CD4-positive, alpha-beta T cell treated with Interleukin-15 for 1 hour (primary cell): ENCODE data around the gene TNRC6C.
A peak's percentile ranks its signal among the peaks of the same experiment; 100 is the strongest.
"Not testable (repeated sequence)": the region's sequence is repeated elsewhere in the genome, so short reads cannot be mapped to it uniquely, and the experiment has no call there.

ENCODE experiments used
- DNase-seq: peaks from one replicate; pipeline ENCODE4 v3.0.0-alpha.2; 2020

Gene TNRC6C

DNA sequence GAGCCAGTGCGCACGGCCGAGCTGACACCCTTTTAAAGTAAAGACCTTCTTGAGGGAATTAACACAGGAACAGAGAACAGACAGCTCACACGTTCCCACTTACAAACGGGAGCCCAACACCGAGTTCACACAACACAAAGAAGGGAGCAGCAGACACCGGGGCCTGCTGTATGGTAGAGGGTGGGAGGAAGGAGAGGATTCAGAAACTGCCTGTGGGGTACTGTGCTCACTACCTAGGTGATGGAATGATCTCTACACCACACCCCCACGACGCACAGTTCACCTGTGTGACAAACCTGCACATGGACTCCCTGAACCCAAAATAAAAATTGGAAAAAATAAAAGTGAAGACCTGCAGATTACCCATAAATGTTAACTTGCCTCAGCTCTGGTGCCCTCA is 137.6 kb downstream of the TNRC6C start:
- DNase-seq, result no peak

DNA sequence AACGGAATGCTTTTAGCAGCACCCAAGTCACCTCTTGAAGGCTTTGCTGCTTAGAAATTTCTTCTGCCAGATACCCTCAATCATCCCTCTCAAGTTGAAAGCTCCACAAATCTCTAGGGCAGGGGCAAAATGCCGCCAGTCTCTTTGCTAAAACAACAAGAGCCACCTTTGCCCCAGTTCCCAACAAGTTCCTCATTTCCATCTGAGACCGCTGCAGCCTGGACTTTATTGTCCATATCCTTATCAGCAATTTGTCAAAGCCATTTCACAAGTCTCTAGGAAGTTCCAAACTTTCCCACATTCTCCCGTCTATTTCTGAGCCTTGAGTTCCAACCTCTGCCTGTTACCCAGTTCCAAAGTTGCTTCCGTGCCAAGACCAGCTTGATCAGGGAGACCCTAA is 142.6 kb downstream of the TNRC6C start:
- no peak for DNase-seq

DNA sequence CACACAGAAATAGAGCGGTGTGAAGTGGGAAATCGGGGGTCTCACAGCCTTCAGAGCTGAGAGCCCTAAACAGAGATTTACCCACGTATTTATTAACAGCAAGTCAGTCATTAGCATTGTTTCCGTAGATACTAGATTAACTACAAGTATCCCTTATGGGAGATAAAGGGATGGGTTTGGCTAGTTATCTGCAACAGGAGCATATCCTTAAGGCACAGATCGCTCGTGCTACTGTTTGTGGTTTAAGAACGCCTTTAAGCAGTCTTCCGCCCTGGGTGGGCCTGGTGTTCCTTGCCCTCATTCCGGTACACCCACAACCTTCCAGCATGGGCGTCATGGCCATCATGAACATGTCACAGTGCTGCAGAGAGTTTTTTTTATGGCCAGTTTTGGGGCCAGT is 143.0 kb downstream of the TNRC6C start:
- DNase-seq, result no peak

DNA sequence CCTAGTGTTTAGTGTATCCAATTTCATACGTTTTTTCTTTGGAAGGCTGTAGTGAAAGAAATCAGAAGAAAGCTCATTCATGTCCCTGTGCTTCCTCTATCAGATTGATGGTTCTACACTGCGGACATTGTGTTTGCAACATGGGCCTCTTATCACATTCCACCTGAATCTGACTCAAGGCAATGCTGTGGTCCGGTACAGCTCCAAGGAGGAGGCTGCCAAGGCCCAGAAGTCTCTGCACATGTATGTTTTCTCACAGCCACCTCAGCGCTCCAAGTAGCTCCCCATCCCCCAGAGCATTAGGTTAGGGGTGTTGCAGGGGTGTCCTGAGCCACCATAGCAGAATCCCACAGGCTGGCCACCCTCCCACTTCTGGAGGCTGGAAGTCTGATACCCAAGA is 144.8 kb downstream of the TNRC6C start:
- no peak for DNase-seq

DNA sequence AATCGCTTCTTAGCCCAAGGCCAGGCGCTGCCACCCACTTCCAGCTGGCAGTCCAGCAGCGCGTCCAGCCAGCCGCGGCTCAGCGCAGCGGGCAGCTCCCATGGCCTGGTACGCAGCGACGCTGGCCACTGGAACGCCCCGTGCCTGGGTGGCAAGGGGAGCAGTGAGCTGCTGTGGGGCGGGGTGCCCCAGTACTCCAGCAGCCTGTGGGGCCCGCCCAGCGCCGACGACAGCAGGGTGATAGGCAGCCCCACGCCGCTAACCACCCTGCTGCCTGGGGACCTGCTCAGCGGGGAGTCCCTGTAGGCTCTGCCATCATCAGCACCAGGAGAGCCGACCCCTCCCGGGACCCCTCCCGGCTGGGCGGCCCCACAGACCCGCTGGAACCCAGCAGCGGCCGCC is 146.0 kb downstream of the TNRC6C start:
- no peak for DNase-seq

DNA sequence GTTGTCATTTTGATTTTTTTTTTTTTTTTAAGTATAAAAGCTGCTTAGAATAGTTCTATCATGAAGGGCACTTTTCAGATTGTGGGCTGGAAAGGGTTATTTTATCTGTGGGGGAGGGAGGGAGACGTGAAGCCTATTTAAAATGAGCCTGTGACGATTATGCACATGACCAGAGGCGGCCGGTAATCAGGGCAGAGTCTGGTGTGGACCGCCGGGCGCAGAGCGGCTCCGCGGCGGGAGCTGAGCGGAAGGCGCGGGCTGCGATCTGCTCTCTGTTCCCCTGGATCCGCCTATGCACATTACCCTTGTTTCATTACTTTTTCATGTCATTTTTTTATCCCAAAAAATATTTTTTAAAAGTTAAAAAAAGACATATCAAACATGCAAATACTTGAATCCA is 146.6 kb downstream of the TNRC6C start:
- no peak for DNase-seq

DNA sequence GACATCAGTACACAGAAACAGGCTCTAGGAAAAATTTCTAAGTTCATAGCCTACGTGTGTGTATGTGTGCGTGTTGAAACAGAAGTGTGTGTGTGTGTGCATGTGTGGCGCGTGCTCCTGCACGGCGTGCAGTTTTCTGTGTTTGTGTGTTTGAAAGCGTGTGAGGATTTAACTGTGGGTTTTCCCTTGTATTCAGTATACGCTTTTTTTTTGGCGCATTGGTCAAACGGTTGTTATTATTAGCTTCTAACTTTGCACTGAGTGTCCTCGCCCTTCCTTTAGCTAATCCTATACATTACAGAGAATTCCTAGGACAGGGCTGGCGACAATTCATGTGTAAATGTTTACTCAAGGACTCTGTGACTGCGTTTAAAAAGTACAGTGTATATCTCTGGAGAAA is 147.0 kb downstream of the TNRC6C start:
- no peak for DNase-seq

DNA sequence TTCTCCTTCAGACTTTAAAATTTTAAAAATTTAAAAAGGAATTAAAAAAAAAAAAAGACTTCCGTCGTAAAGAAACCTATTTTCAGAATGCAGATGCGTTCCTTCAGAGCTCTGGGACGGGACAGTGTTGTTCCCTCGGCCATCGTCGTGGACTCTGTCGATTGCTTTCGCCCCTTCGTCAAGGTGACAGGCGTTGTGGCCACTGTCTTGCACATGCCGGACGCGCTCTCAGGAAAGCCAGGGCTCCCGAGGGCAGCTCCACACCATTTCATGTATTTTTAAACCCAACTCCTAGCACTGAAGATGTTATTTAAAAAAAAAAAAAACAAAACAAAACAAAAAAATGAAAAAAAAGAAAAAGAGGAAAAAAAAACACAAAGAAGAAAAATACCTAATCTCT is 147.7 kb downstream of the TNRC6C start:
- no peak for DNase-seq

DNA sequence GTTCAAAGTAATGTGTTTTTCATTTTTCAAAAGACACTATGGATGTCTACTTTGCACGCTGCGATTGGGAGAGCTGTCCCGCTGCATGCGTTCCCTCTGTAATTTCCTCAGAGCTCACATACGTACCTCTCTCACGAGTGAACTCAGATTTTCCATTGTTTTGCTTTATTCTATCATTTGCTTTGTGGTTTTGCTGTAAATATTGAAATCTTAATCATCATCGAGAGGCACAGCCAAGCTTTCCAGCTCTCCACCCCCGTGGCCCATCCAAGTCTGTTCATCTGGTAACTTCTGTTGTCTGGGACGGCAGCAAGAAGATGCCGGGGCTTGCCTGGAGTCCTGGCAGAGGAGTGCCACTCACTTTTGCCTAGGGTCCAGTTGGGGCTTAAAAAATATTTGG is 149.0 kb downstream of the TNRC6C start:
- DNase-seq, result no peak

DNA sequence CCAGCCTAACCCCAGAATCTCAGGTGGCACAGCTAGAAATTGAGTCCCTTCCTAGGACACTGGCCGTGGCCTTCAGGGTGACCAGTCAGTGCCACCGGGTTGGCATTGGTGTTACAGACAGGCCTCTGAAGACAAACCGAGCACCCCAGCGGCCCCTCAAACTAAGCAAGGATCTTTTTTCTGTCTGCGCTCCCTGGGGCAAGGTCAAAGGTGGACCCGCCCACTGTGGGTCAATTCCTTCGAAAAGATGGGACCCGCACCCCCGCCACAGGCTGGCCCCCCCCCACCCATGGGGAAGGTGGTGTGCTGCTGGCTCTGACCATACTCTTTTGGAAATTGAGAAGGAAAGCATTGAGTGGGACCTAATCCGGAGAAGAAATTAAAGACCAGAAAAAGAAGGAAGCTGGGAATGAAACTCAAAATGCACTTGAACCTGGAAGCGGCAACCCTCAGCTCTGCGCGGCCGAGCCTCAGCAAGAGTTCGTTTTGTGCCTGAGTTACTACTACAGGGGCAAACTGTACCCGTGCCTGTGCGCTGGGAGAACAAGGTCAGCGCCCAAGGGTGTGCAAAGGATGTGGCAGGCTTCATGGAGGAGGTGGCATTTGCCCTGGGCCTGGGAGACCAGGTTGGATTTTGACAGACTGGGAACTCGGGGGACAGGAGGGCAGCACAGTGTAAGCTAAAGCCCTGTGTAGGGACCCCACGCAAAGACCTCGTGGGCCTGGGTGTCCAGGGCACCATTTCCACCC is 149.6 kb downstream of the TNRC6C start:
- DNase-seq, result no peak

DNA sequence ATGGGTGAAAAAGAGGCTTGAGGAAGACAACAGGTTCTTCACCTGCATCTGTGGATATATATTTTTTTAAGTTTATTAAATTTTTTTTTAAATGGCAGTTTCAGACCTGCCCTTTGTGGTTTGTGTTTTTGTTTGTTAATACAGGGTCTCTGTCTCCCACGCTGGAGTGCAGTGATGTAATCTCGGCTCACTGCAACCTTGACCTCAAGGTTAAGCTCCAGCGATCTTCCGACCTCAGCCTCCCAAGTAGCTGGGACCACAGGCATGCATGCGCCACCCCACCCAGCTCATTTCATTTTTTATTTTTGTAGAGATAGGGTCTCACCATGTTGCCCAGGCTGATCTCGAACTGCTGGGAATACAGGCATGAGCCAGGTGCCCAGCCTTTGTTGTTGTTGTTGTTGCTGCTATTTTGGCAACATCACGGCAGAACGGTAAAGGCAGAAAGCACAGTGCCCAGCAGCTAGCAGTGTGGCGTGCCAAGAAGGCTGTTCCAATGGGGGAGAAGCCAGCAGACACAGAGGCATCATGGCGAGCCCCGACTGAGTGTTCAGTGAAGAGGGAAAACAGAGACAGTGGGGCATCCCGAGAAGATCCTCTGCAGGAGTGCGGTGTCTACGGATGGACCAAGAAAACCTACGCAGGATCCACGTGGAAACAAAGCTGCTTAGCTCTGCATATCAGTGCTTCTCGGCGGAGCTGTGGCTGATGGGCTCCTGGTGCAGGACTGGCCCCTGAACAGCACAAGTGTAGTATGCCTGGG is 150.4 kb downstream of the TNRC6C start:
- no peak for DNase-seq

DNA sequence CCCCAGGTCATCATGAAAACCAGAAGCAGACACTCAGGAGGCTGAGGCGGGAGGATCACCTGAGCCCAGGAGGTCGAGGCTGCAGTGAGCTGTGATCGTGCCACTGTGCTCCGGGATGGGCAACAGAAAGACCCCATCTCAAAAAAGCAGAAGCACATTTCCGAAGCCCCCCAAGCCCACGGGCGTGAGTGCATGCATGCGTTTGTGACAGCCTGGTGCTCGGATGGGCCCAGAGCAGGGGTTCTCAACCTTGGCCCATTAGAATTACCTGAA is 150.9 kb downstream of the TNRC6C start:
- DNase-seq, result no peak

DNA sequence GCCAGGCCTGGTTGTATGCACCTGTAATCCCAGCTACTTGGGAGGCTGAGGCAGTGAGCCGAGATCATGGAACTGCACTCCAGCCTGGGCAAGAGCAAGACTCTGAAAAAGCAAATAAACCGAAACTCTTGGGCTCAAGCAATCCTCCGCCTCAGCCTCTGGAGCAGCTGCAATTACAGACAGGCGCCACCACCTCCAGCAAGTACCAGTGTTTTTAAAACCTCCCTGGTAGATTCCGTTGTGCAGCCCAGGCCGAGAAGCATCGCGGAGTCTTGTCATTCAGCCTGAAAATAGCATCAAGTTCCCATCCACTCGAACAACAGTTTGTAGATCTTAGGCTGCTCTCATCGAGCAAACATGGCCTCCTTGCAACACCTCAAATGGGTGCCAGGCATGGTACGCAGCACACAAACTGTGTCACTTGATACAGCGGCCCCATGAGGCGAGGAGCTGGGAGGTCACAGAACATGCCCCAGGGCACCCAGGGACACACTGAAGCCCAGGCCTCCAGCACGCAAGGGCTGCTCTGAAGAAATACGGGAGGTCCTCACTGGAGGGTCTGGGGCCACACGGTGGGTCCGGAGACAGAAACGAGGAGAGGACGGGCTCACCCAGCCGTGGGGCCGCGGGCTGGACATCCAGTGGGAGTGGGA is 152.0 kb downstream of the TNRC6C start:
- no peak for DNase-seq

DNA sequence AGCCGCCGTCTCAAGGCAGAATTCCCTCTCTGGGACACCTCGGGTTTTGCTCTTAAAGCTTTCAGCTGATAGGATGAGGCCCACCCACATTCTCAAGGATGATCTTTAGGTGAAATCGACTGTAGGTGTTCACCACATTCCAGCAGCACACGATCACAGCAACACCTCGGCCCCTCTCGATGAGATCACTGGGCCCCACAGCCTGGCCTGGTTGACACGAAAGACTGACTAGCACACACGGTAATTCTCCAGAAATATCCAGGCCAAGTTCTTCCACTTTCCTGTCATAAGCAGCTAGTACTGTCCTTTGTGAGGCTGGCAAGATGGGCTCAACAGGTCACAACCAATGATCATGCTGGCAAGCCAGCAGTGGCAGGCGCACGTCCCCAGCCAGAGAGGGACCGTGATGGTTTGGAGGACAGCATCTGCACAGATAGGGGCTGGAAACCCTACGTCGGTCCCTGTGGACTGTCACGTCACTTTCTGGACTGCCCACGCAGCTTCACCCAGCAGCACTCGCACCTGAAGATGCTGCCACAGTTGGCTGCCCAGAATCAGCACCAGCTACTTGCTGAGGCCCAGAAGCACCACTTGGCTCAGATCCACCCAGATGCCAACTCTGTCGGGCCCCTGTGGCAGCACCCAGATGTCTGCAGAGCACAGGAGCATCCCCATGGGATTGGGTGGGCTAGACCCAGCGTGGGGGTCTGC is 152.7 kb downstream of the TNRC6C start:
- DNase-seq, result no peak

DNA sequence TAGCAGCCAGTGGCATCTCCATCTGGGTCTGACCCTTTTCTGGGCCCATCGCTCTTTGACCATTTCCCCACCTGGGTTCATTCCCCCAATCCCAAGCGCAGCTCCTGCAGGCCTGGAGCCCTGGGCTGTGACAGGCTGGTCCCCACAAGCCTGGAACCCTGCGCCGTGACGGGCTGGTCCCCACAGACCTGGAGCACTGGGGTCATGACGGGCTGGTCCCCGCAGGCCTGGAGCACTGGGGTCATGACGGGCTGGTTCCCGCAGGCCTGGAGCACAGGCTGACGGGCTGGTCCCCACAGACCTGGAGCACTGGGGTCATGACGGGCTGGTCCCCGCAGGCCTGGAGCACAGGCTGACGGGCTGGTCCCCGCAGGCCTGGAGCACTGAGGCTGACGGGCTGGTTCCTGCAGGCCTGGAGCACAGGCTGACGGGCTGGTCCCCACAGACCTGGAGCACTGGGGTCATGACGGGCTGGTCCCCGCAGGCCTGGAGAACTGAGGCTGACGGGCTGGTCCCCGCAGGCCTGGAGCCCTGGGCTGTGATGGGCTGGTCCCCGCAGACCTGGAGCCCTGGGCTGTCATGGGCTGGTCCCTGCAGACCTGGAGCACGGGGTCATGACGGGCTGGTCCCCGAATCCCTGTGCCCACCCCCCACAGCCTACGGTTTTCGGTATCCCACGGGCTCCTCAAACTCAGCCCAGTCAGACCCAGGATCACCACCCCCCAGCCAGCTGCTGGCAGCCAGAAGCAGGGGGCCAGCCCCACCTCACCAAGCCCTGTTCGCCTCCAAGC is 153.4 kb downstream of the TNRC6C start:
- no peak for DNase-seq

DNA sequence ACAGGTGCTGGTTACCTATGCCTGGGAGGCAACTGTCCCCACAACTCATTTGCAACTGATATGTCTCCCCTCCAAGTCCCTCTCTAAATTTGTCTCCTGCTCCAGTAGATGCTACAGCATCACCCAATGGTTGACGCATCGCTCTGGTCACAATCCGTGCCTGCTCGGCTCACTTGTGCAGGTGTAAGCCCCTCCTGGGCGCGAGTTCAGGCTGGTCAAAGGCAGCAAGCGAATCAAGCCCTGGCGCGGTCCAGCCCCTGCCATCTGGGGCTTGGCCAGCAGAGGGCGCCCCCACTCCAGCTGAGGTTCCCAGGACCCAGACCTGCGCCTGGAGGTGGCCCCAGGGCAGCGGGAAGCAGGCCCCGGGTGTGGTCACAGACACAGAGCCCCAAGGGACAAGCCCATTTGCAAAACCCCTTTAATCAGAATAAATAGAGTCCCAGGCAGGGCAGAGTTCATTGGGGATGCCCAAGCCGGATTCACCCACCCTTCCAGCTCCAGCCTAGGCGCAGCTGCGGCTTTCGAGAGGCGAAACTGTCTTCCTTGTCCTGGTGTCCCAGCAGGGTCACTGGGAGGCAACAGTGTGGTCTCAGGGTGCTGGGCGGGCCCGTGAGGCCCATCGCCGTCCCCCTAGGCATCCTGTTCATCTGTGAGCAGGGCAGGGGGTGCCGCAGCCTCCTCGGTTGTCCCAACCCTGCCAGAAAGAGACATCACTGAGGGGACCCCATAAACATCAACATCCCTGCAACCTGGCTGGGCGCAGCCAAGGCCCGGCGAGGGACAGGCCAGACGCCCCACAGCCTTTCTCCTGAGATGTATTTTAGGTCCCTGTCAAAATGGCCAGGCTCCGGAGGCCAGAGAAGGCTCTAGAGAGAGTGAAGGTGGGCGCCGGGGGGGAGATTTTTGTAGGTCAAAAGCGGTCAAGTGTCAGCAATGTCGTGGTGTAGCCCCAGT is 154.3 kb downstream of the TNRC6C start:
- DNase-seq, result peak; percentile 75

DNA sequence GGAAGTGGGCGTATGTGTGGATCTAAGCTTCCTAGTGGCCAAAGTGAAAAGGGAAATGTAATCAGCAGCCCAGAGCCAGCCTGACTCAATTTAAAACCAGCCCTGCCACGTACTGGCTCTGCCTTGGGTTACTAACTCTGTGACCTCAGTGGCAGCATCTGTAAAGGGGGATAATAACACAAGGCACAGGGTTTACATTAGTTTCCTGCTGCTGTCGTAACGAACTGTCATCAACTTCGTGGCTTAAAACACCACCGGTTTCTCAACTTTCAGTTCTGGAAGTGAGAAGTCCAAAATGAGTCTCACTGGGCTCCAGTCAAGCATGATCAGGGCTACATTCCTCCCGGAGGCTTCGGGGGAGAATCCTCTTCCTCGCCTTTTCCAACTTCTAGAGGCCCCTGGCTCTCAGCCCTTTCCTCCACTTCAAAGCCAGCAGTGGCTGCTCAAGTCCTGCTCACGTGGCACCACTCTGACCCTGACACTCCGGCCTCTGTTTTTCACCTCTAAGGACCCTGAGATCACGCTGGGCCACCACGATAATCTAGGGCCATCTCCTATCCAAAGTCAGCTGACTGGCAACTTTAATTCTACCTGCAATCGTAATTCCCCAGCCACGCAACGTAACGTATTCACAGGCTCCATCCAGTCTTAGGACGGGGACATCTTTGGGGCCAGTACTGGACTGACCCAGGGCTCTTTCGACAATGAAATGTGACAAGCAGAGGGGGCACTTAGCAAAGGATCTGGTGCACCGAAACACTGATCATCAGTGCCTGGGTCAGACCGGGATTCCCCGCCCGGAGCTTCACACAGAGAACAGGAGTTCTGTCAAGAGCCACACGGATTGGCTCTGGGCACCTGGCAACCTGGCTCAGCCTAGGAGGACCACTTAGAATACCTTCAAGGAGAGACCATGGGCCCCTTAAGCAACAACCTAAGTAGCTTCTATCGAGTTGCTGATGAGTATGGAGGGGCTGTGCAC is 155.6 kb downstream of the TNRC6C start:
- DNase-seq, result no peak

DNA sequence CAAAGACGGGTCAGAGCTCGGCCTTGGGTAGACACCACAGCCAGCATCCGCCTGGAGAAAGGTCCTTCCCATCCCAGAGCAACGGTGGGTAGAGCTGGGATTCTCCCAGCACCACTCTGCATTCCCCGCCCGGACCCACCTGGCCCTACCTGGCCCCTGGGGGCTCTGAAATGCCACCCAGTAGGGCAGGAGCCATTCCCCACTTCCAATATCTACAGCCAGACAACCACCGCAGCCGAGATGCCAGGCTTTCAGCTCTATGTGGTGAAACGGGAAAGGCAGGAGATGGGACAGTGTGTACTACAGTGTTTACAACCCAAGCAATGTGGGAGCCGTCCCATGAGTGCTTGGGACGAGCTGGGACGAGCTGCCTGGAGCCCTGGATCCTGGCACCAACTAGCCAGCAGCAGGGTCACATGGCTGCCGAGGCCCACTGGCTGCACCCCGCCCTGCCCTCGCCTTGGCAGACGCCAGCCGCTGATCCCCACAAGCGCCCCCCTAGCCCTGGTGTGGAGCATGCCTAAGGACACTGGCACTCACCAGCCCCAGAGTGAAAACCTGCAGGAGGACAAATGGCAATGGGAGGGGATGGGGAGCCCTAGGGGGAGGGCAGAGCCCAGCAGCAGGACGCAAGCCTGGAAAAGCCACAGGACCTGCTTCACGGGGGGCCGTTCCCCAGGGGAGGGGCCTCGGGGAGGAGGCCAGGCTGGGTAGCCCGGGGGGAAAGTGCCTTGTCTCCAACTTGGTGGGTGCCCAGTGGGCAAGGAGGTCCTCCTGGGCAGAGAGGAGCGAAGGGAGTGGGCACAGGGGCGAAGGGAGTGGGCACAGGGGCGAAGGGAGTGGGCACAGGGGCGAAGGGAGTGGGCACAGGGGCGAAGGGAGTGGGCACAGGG is 156.6 kb downstream of the TNRC6C start:
- no peak for DNase-seq

DNA sequence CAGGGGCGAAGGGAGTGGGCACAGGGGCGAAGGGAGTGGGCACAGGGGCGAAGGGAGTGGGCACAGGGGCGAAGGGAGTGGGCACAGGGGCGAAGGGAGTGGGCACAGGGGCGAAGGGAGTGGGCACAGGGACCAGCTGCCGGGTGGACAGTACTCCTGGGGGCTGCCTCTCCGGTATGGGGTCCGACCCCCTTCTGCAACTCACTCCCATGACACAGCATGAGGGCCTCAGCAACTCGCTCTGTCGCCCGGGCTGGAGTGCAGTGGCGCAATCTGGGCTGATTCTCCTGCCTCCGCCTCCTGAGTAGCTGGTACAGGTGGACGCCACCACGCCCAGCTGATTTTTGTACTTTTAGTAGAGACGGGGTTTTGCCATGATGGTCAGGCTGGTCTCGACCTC is 157.3 kb downstream of the TNRC6C start:
- DNase-seq, result not testable (repeated sequence)
